ENCODE data around the gene TRMU. TPM values are rescaled to one million over a fixed set of nuclear protein-coding genes. Genes with fewer than 3 reads are reported as not detected.
A peak's percentile ranks its signal among the peaks of the same experiment; 100 is the strongest.

TRMU gene
- total RNA-seq, 1 donor: 31.1 TPM

DNA sequence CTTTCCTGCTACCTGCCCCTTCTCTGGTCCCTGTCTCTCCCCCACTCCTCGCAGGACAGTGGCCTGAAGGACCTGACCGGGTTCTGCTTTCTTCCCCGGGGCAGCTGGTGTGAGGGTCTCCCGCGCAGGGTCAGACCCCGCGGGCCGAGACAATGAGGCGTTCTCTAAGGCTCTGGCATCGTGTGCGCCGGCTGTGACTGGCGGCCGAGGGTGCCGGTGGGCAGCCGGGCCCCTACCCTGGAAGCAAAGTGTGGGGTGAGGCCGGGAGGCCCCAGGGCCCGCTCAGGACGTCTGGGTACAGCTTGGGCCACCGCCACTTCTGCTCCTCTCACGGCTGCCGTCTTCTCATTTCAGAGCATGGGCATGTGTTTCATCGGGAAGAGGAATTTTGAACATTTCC, 16.3 kb downstream of the TRMU start:
- DNase-seq (ENCODE audit: low read depth): no peak
- TF ChIP-seq, protein P1, sequence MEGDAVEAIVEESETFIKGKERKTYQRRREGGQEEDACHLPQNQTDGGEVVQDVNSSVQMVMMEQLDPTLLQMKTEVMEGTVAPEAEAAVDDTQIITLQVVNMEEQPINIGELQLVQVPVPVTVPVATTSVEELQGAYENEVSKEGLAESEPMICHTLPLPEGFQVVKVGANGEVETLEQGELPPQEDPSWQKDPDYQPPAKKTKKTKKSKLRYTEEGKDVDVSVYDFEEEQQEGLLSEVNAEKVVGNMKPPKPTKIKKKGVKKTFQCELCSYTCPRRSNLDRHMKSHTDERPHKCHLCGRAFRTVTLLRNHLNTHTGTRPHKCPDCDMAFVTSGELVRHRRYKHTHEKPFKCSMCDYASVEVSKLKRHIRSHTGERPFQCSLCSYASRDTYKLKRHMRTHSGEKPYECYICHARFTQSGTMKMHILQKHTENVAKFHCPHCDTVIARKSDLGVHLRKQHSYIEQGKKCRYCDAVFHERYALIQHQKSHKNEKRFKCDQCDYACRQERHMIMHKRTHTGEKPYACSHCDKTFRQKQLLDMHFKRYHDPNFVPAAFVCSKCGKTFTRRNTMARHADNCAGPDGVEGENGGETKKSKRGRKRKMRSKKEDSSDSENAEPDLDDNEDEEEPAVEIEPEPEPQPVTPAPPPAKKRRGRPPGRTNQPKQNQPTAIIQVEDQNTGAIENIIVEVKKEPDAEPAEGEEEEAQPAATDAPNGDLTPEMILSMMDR (IDR thresholded peaks at IDR 0.05; ENCODE audit: insufficient read depth, low read depth, low read length): no peak
- no peak overlapping the region for H3K4me3 ChIP-seq (ENCODE audit: low read depth, low read length)

GRCh38 chr22:46352276-46352675, 16.8 kb downstream of the TRMU start:
- H3K4me3 ChIP-seq (ENCODE audit: low read depth, low read length): no peak overlapping the region
- no peak for DNase-seq (ENCODE audit: low read depth)
- TF ChIP-seq, protein P1 (IDR thresholded peaks at IDR 0.05; ENCODE audit: insufficient read depth, low read depth, low read length): no peak

- DNase-seq (ENCODE audit: low read depth): peak; percentile 4
- H3K4me3 ChIP-seq (ENCODE audit: low read depth, low read length): no peak overlapping the region
- TF ChIP-seq, protein P1 (IDR thresholded peaks at IDR 0.05; ENCODE audit: insufficient read depth, low read depth, low read length): no peak
These were observed 17.3 kb downstream of the TRMU start for GRCh38 chr22:46352691-46353386.

DNA sequence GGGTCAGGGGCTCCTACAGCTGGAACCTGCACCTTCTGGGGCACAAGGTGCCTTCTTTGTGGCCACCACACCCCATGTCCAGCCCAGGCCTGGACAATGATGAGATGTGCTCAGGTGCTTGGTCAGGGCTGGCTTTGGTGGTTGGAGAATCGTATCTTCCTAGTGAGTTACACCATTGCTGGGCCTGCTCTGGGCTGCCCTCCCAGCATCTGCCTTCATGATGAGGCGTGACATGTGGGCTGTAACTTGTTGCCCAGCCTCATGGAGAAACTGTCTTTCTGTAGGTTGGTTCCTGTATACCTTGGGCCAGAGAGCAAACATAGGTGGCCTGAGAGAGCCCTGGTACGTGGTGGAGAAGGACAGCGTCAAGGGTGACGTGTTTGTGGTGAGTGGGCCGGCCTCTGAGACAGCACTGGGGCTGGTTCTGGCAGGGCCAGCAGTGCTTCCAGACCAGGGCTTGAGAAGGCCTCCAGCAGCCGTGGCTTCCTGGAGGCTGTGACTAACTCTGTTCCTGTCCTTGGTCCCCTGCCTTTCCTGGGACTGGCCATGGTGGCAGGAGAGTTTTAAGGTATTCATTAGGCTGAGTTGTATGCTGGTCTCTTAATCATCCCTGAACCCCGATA, 18.1 kb downstream of the TRMU start:
- H3K4me3 ChIP-seq (ENCODE audit: low read depth, low read length): no peak overlapping the region
- DNase-seq (ENCODE audit: low read depth): no peak
- TF ChIP-seq, protein P1 (IDR thresholded peaks at IDR 0.05; ENCODE audit: insufficient read depth, low read depth, low read length): no peak

GRCh38 chr22:46354176-46354992, 18.9 kb downstream of the TRMU start:
- no peak overlapping the region for H3K4me3 ChIP-seq (ENCODE audit: low read depth, low read length)
- TF ChIP-seq, protein P1 (IDR thresholded peaks at IDR 0.05; ENCODE audit: insufficient read depth, low read depth, low read length): no peak
- DNase-seq (ENCODE audit: low read depth): no peak

DNA sequence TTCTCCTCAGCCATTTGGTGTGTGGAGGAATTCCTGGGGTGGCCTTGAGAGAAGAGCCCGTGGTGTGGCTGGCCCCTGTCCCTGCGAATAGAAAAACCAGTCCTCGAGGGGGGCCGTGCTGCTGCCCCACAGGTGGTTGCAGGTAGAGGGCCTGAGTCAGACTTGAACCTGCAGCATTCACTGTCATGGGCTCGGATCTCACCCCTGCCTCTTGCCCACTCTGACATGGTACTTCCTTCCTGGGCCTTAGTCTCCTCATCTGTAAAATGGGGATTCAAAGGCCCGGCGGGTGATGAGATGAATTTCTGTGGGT, 19.4 kb downstream of the TRMU start:
- TF ChIP-seq, protein P1 (IDR thresholded peaks at IDR 0.05; ENCODE audit: insufficient read depth, low read depth, low read length): no peak
- DNase-seq (ENCODE audit: low read depth): no peak
- H3K4me3 ChIP-seq (ENCODE audit: low read depth, low read length): no peak overlapping the region
